H1 (cell line): ENCODE measurements around the gene KCNQ1OT1. TPM values are rescaled to one million over a fixed set of nuclear protein-coding genes. Genes with fewer than 3 reads are reported as not detected.

Source experiments
- CTCF ChIA-PET: fragments of 300-600 bp; sonication (Branson Sonifier 250); formaldehyde crosslinking; loops from one replicate; lab custom pipeline; 2021; ENCODE audit not compliant: partially characterized antibody; lab: Charles Lee
- POLR2A ChIA-PET: fragments of 300-600 bp; sonication (Branson Sonifier 250); formaldehyde crosslinking; loops from one replicate; lab custom pipeline; 2021; ENCODE audit warnings: inconsistent platforms; ENCODE audit not compliant: partially characterized antibody; lab: Charles Lee
- DNase-seq, 2 experiments: peaks; one replicate each; pipeline versions ENCODE4 v3.0.0 to v3.0.0-alpha.2; 2010 to 2022; ENCODE audit warnings: low spot score in 2 of 2, low read depth in 1 of 2, mixed read lengths in 1 of 2
- FAIRE-seq: peaks from 2 replicates; lab custom pipeline; 2011; peaks lifted over from hg19 to GRCh38; lab: Jason Lieb, UNC
- H2AFZ ChIP-seq: 2 replicates; pipeline ENCODE4 v1.8.1; 2012; ENCODE audit warnings: low read length, inconsistent platforms
- H2AK5ac ChIP-seq: 2 replicates; pipeline ENCODE4 v1.6.1; 2013; ENCODE audit warnings: low read depth, low read length
- H2BK120ac ChIP-seq: replicated peaks from 2 replicates; pipeline ENCODE3; 2013; ENCODE audit warnings: low read depth, low read length, inconsistent platforms
- H2BK12ac ChIP-seq: 2 replicates; pipeline ENCODE4 v1.6.1; 2013; ENCODE audit warnings: low read depth, low read length
- H2BK15ac ChIP-seq: 2 replicates; pipeline ENCODE4 v1.6.1; 2013; ENCODE audit warnings: low read length
- H2BK20ac ChIP-seq: 2 replicates; pipeline ENCODE4 v1.6.1; 2013; ENCODE audit warnings: low read length
- H2BK5ac ChIP-seq: 2 replicates; pipeline ENCODE4 v1.6.1; 2013; ENCODE audit warnings: low read depth, low read length
- H3K14ac ChIP-seq: 2 replicates; pipeline ENCODE4 v1.6.1; 2013; ENCODE audit warnings: inconsistent platforms; ENCODE audit not compliant: insufficient read length
- H3K18ac ChIP-seq: 2 replicates; pipeline ENCODE4 v1.6.1; 2013; ENCODE audit warnings: low read length; ENCODE audit errors: extremely low read depth
- H3K23ac ChIP-seq: 2 replicates; pipeline ENCODE4 v1.6.1; 2013; ENCODE audit warnings: inconsistent platforms; ENCODE audit not compliant: insufficient read length
- H3K23me2 ChIP-seq: 2 replicates; pipeline ENCODE4 v1.6.1; 2013; ENCODE audit warnings: low read depth, low read length
- H3K27ac ChIP-seq: 2 replicates; pipeline ENCODE4 v1.6.1; 2011; ENCODE audit warnings: low read depth, low read length, inconsistent platforms
- H3K27me3 ChIP-seq, 4 experiments: replicated peaks in 1 of 4; 1 replicate in 1 of 4; 2 replicates in 3 of 4; pipeline versions ENCODE4 v1.6.1 to v1.8.1; 2011 to 2013; ENCODE audit warnings: low read length in 3 of 4, mild to moderate bottlenecking in 3 of 4, inconsistent platforms in 2 of 4, mixed read lengths in 2 of 4, moderate library complexity in 1 of 4; ENCODE audit not compliant: control insufficient read depth in 3 of 4, insufficient read depth in 3 of 4; ENCODE audit errors: extremely low read depth in 1 of 4
- H3K36me3 ChIP-seq, 4 experiments: 2 replicates each; pipeline versions ENCODE4 v1.6.1 to v1.8.1; 2011 to 2013; ENCODE audit warnings: mild to moderate bottlenecking in 4 of 4, low read length in 3 of 4, moderate library complexity in 2 of 4, control low read depth in 1 of 4, inconsistent platforms in 1 of 4; ENCODE audit not compliant: insufficient read depth in 4 of 4, control insufficient read depth in 2 of 4
- H3K4ac ChIP-seq: replicated peaks from 2 replicates; pipeline ENCODE3; 2013; ENCODE audit warnings: low read length, low read depth, mixed read lengths, inconsistent platforms; ENCODE audit not compliant: insufficient read length
- H3K4me1 ChIP-seq, 4 experiments: replicated peaks in 1 of 4; 1 replicate in 1 of 4; 2 replicates in 3 of 4; pipeline versions ENCODE4 v1.6.1 to v1.8.1; 2011 to 2013; ENCODE audit warnings: low read length in 3 of 4, inconsistent platforms in 2 of 4, mixed read lengths in 1 of 4; ENCODE audit not compliant: insufficient read depth in 4 of 4, control insufficient read depth in 3 of 4
- H3K4me2 ChIP-seq, 2 experiments: 2 replicates each; pipeline versions ENCODE4 v1.6.1 to v1.8.1; 2011 to 2013; ENCODE audit warnings: low read depth in 2 of 2, low read length in 2 of 2, control low read depth in 1 of 2, inconsistent platforms in 1 of 2, mild to moderate bottlenecking in 1 of 2; ENCODE audit not compliant: insufficient read depth in 1 of 2
- H3K4me3 ChIP-seq, 4 experiments: fragments of 200-600, 300-600 bp in 1 of 4; sonication (generic), shearing (Covaris generic), sonication (Bioruptor Twin) in 1 of 4; 2 replicates each; pipeline versions ENCODE4 v1.5.1 to v1.8.1; 2011 to 2016; ENCODE audit warnings: low read length in 4 of 4, low read depth in 3 of 4, control low read depth in 2 of 4, inconsistent platforms in 2 of 4, mild to moderate bottlenecking in 2 of 4, mixed read lengths in 1 of 4, moderate library complexity in 1 of 4; ENCODE audit not compliant: insufficient read depth in 2 of 4; ENCODE audit errors: extremely low read depth in 1 of 4
- H3K56ac ChIP-seq: replicated peaks from 2 replicates; pipeline ENCODE3; 2013; ENCODE audit warnings: low read depth, mild to moderate bottlenecking, mixed read lengths, low read length, inconsistent platforms; ENCODE audit not compliant: insufficient read length
- H3K79me1 ChIP-seq: 2 replicates; pipeline ENCODE4 v1.6.1; 2013; ENCODE audit warnings: low read depth, low read length, control low read depth
- H3K79me2 ChIP-seq, 2 experiments: 2 replicates each; pipeline versions ENCODE4 v1.6.1 to v1.8.1; 2012 to 2013; ENCODE audit warnings: low read length in 2 of 2, mild to moderate bottlenecking in 2 of 2, inconsistent platforms in 1 of 2; ENCODE audit not compliant: insufficient read depth in 2 of 2, control insufficient read depth in 1 of 2
- H3K9ac ChIP-seq, 4 experiments: replicated peaks in 1 of 4; 1 replicate in 1 of 4; 2 replicates in 3 of 4; pipeline versions ENCODE4 v1.6.1 to v1.8.1; 2011 to 2013; ENCODE audit warnings: low read depth in 3 of 4, low read length in 3 of 4, control low read depth in 2 of 4, mild to moderate bottlenecking in 2 of 4, moderate library complexity in 2 of 4, inconsistent platforms in 1 of 4; ENCODE audit errors: extremely low read depth in 1 of 4
- H3K9me3 ChIP-seq, 2 experiments: 2 replicates each; pipeline versions ENCODE4 v1.6.1 to v1.8.1; 2012 to 2013; ENCODE audit warnings: mild to moderate bottlenecking in 2 of 2, moderate library complexity in 2 of 2, control low read depth in 1 of 2, inconsistent platforms in 1 of 2, low read depth in 1 of 2, low read length in 1 of 2, mixed read lengths in 1 of 2; ENCODE audit not compliant: insufficient read depth in 2 of 2
- H4K20me1 ChIP-seq, 2 experiments: replicated peaks in 1 of 2; 2 replicates each; pipeline versions ENCODE3 to v1.8.1; 2011 to 2013; ENCODE audit warnings: inconsistent platforms in 2 of 2, low read length in 2 of 2, mild to moderate bottlenecking in 1 of 2; ENCODE audit not compliant: insufficient read depth in 2 of 2, control insufficient read depth in 1 of 2
- H4K5ac ChIP-seq: 2 replicates; pipeline ENCODE4 v1.6.1; 2013; ENCODE audit warnings: low read length, low read depth, mixed read lengths, inconsistent platforms; ENCODE audit not compliant: insufficient read length
- H4K8ac ChIP-seq: 2 replicates; pipeline ENCODE4 v1.8.0; 2013; ENCODE audit warnings: mild to moderate bottlenecking, moderate library complexity, low read length, inconsistent platforms; ENCODE audit not compliant: insufficient read depth; ENCODE audit errors: extremely low read depth
- H4K91ac ChIP-seq: replicated peaks from 2 replicates; pipeline ENCODE3; 2013; ENCODE audit warnings: low read length, mixed read lengths, inconsistent platforms; ENCODE audit not compliant: insufficient read length
- E2F6 ChIP-seq: IDR thresholded peaks from 2 replicates; pipeline ENCODE4 v1.6.1; 2012; ENCODE audit warnings: inconsistent platforms
- WGBS, 2 experiments: shearing (Covaris generic) in 1 of 2; methylation state at CpG; one replicate each; pipeline versions ENCODE4 v1.1.6 to v1.1.7; 2013 to 2015; ENCODE audit warnings: low lambda C conversion rate in 2 of 2, mixed read lengths in 2 of 2, inconsistent platforms in 1 of 2, low coverage in 1 of 2, missing lambda C conversion rate in 1 of 2; ENCODE audit not compliant: insufficient replicate concordance in 2 of 2, insufficient coverage in 1 of 2, insufficient read length in 1 of 2; ENCODE audit errors: extremely low coverage in 1 of 2, missing lambda C conversion rate in 1 of 2; 5-methylcytosine and 5-hydroxymethylcytosine counted together
- polyA plus RNA-seq, 7 experiments: library from polyadenylated mRNA; depleted of rRNA in 3 of 7; stranded (reverse) in 5 of 7; unstranded in 2 of 7; fragments of >200 nt in 5 of 7; fragments of 200-250 nt in 2 of 7; gene quantifications; 1 replicate in 5 of 7; 2 replicates in 1 of 7; 4 replicates in 1 of 7; pipeline versions ENCODE4 v1.2.1 to v1.2.3, GENCODE V29; 2011 to 2013; ENCODE audit warnings: missing spikeins in 2 of 7, mixed read lengths in 2 of 7
- total RNA-seq: library from RNA; stranded (reverse); fragmentation: NEBNext Ultra II Directional; extraction: Animal tissue kit (Norgen Biotek cat#: 25700); gene quantifications from 2 replicates; pipeline ENCODE4 v1.2.1, GENCODE V29; 2021

Gene KCNQ1OT1
- total and polyA plus RNA-seq, 2 of the 8 experiments (the other 6 are each of a cell fraction or from before 2014, with no cell fraction given), result 0.21 to 1.2 TPM

DNA sequence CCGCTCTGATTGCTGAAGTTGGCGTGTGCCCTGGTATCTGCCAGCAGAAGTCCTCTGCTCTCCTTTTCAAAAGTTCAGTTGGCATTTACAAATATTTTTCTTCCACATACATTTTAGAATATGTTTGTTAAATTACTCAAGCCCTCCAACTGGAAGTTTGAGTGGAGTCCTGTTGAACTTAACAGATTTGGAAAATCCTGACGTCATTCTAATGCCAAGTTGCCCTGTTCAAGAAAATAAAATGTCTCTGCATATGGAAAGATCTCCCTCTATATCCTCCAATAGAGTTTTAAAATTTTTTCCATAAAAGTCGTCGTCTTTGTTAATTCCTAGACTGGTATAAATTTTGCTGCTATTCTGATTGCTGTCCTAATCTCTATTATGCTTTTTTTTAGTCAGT lies 3.3 kb downstream of the KCNQ1OT1 start:
- 90% methylated on average over 5 of the region's 5 CpGs; no CpG with 5 or more reads in 1 of the 2 experiments for WGBS, 2 experiments
- Histone ChIP-seq H3K9ac (no peak overlapping the region), H2BK12ac (no peak overlapping the region), H3K27ac (no peak overlapping the region), H4K5ac (no peak overlapping the region), H3K4me3 (no peak overlapping the region), H2BK15ac (no peak overlapping the region), H3K23me2 (peaks cover 5% of the 10 kb centered on the region; the same call in 1 of the 2 replicates), H3K79me1 (peaks cover 2% of the 10 kb centered on the region; the same call in 1 of the 2 replicates), H3K27me3 (peaks cover 0 to 13% (median 6%) of the 10 kb centered on the region in 4 experiments; a peak in 4 of 7 replicates), H3K4me2 (no peak overlapping the region), H3K14ac (no peak overlapping the region), H3K23ac (no peak overlapping the region), H2AK5ac (no peak overlapping the region), H2AFZ (no peak overlapping the region), H3K4ac (no peak overlapping the region), H3K56ac (no peak overlapping the region), H4K91ac (no peak overlapping the region), H3K18ac (no peak overlapping the region; the same call in 1 of the 2 replicates), H2BK120ac (no peak overlapping the region), H3K79me2 (peaks cover 0 to 52% of the 10 kb centered on the region in 2 experiments; a peak in 2 of 4 replicates), H2BK5ac (no peak overlapping the region), H4K8ac (no peak overlapping the region), H3K4me1 (peaks cover 33 to 45% (median 37%) of the 10 kb centered on the region in 4 experiments), H4K20me1 (peaks cover 2 to 14% of the 10 kb centered on the region in 2 experiments), H2BK20ac (no peak overlapping the region), H3K36me3 (peaks cover 0 to 3% (median 0%) of the 10 kb centered on the region in 4 experiments; a peak in 1 of 8 replicates), H3K9me3 (peaks cover 0 to 12% of the 10 kb centered on the region in 2 experiments; a peak in 2 of 4 replicates)
- TF ChIP-seq E2F6, result no peak
- no peak for DNase-seq
- ChIA-PET CTCF (interaction anchor here (1.0 to 2.0 kb wide), 3 partner anchors 22 to 192 kb away, joined by 3 to 6 read pairs (median 3); no protein-coding TSS in a partner anchor), POLR2A (no interaction called here)
- FAIRE-seq, result no peak
